ENCODE results near the gene NFIX. TPM values are rescaled to one million over a fixed set of nuclear protein-coding genes. Genes with fewer than 3 reads are reported as not detected.

The NFIX gene
- total and polyA plus RNA-seq, 2 donors (not counting 1 experiment from before 2014, with no cell fraction given): 0.69 to 5.6 TPM

DNA sequence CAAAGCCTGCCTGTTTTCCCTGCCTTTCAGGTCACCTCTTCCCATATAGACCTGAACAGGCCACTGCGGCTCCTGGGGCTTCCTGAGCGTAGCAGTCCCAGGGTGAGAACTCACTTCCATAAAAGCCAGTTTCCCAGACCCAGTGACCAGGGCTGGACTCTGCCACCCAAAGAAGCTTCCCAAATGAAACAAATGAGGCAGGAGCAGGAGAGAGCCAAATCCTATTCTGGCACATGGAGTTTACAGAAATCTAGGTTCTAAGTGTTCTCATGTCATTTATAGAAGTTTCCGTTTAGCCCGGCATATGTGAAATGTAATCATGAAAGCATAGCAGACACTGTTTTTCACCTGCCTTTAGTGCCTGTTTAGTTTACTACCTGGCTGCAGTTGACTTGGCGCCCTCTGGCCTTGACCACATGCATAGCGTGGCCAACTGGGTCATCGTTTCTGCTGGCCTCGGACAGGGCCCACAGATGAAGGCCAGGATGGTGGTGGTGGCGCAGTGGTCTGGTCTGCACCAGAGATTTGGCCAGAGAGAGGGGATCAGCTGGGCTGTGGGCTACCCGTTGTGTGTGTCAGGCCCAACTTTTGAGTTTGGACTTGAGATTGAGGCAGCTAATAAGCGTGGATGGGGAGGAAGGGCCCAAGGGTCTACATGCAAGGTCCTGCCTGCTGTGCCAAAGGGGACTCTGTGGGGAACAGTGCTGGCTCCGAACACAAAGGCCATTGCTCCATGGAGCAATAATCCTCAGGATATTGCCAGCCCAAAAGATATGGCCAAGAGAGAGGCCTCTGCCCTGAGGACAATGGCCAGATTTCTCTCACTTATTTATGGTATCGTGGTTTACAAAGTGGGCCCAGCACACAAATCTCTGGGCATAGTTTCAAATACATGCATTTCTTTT lies 43.3 kb downstream of the NFIX start:
- Histone ChIP-seq H3K79me2 (ENCODE audit: control insufficient read depth, insufficient read depth, low read length) (no peaks in the 10 kb centered on the region), H2AFZ (ENCODE audit: insufficient read depth, low read depth, low read length, poor library complexity, severe bottlenecking) (no peak overlapping the region), H3K4me1 (ENCODE audit: control insufficient read depth in 2 of 2, insufficient read depth in 2 of 2, low read length in 2 of 2) (peaks cover 0 to 4% of the 10 kb centered on the region in 2 donors), H3K4me3 (ENCODE audit: control extremely low read depth in 1 of 5, extremely low read depth in 1 of 5, insufficient read depth in 1 of 5, low read depth in 2 of 5, low read length in 4 of 5) (no peak overlapping the region), H3K27ac (ENCODE audit: low read length in 2 of 2) (no peak overlapping the region), H3K27me3 (replicated peaks in 1 of 4; ENCODE audit: control extremely low read depth in 1 of 4, control insufficient read depth in 3 of 4, insufficient read depth in 4 of 4, low read length in 3 of 4) (peaks cover 0 to 10% (median 3%) of the 10 kb centered on the region in 4 experiments), H4K20me1 (ENCODE audit: control insufficient read depth, insufficient read depth, low read length, poor library complexity, severe bottlenecking) (no peaks in the 10 kb centered on the region), H3K36me3 (replicated peaks in 1 of 2; ENCODE audit: control extremely low read depth in 1 of 2, control insufficient read depth in 1 of 2, extremely low read depth in 1 of 2, insufficient read depth in 2 of 2, low read length in 1 of 2) (no peaks in the 10 kb centered on the region), H3K4me2 (replicated peaks; ENCODE audit: low read depth, low read length, poor library complexity, severe bottlenecking) (no peak overlapping the region), H3K9me3 (ENCODE audit: control extremely low read depth in 1 of 3, control insufficient read depth in 2 of 3, insufficient read depth in 1 of 3, low read length in 2 of 3) (no peaks in the 10 kb centered on the region), H3K9ac (ENCODE audit: low read length) (no peak overlapping the region)
- ATAC-seq (ENCODE audit: low read depth) (no peak), DNase-seq (no peak)
- no peaks in the 10 kb centered on the region for H3K9me3 Mint-ChIP-seq (ENCODE audit: insufficient read depth)
- H3K4me1 Mint-ChIP-seq: peaks cover 1% of the 10 kb centered on the region
- no peak overlapping the region for H3K27ac Mint-ChIP-seq
- no peak for TF ChIP-seq EZH2 (IDR thresholded peaks at IDR 0.05; ENCODE audit: borderline replicate concordance, insufficient read depth, low read depth, low read length, poor library complexity, severe bottlenecking)
- TF ChIP-seq, protein P1, sequence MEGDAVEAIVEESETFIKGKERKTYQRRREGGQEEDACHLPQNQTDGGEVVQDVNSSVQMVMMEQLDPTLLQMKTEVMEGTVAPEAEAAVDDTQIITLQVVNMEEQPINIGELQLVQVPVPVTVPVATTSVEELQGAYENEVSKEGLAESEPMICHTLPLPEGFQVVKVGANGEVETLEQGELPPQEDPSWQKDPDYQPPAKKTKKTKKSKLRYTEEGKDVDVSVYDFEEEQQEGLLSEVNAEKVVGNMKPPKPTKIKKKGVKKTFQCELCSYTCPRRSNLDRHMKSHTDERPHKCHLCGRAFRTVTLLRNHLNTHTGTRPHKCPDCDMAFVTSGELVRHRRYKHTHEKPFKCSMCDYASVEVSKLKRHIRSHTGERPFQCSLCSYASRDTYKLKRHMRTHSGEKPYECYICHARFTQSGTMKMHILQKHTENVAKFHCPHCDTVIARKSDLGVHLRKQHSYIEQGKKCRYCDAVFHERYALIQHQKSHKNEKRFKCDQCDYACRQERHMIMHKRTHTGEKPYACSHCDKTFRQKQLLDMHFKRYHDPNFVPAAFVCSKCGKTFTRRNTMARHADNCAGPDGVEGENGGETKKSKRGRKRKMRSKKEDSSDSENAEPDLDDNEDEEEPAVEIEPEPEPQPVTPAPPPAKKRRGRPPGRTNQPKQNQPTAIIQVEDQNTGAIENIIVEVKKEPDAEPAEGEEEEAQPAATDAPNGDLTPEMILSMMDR (IDR thresholded peaks at IDR 0.05): no peak
- 93% methylated on average over 10 of the region's 13 CpGs for WGBS (ENCODE audit: insufficient coverage)
- no peak overlapping the region for H3K4me3 Mint-ChIP-seq
- POLR2A ChIA-PET: no interaction called here
- H3K27me3 Mint-ChIP-seq: peaks cover 9% of the 10 kb centered on the region
- CTCF ChIA-PET: interaction anchor here (1.1 to 1.4 kb wide), 3 partner anchors 23 to 61 kb away, joined by 3 to 6 read pairs (median 3); no protein-coding TSS in a partner anchor
- intact Hi-C loops (cut with micrococcal nuclease): no loop called here

DNA sequence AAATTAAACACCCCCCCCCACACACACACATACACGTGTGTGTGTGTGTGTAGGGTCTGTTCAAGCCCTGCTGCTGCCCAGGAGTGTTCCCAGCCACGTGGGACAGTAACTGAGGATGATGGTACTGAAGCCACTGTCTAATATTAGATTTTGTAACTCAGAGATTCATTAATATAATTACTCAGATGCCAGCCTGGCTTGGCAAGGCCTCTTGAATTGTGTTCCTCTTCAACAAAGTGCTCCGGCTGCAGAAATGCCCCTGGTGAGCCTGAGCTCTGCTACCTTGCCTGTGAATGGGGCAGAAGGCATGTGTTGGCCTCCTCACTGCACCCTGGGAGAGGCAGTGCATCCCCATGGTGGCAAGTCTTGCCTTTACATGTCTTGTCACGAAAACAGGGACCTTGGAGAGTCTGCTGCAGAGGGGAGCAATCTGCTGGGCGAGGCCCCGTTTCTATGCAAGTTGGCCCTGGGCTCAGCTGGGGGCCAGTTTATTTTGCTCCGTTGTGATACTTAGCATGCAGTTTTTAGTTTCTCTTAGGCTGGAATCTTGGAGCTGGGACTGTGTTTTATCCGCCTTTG lies 44.0 kb downstream of the NFIX start:
- CTCF ChIA-PET: interaction anchor here (1.2 to 1.4 kb wide), 3 partner anchors 22 to 63 kb away, joined by 3 to 6 read pairs (median 3); no protein-coding TSS in a partner anchor

More for the DNA sequence above, 44.0 kb downstream of the NFIX start:
- Mint-ChIP-seq H3K27ac (no peak overlapping the region), H3K4me1 (no peaks in the 10 kb centered on the region), H3K27me3 (peaks cover 8% of the 10 kb centered on the region), H3K4me3 (no peak overlapping the region), H3K9me3 (ENCODE audit: insufficient read depth) (no peaks in the 10 kb centered on the region)
- H2AFZ ChIP-seq (ENCODE audit: insufficient read depth, low read depth, low read length, poor library complexity, severe bottlenecking): no peak overlapping the region
- intact Hi-C loops (cut with micrococcal nuclease): no loop called here
- no peak overlapping the region for H3K4me3 ChIP-seq (ENCODE audit: control extremely low read depth in 1 of 5, extremely low read depth in 1 of 5, insufficient read depth in 1 of 5, low read depth in 2 of 5, low read length in 4 of 5)
- DNase-seq (no peak), ATAC-seq (ENCODE audit: low read depth) (no peak)
- H3K79me2 ChIP-seq (ENCODE audit: control insufficient read depth, insufficient read depth, low read length): no peaks in the 10 kb centered on the region
- TF ChIP-seq, protein P1 (IDR thresholded peaks at IDR 0.05): no peak
- TF ChIP-seq EZH2 (IDR thresholded peaks at IDR 0.05; ENCODE audit: borderline replicate concordance, insufficient read depth, low read depth, low read length, poor library complexity, severe bottlenecking): no peak
- H3K36me3 ChIP-seq (replicated peaks in 1 of 2; ENCODE audit: control extremely low read depth in 1 of 2, control insufficient read depth in 1 of 2, extremely low read depth in 1 of 2, insufficient read depth in 2 of 2, low read length in 1 of 2): no peaks in the 10 kb centered on the region
- no peak overlapping the region for H3K9ac ChIP-seq (ENCODE audit: low read length)
- H3K9me3 ChIP-seq (ENCODE audit: control extremely low read depth in 1 of 3, control insufficient read depth in 2 of 3, insufficient read depth in 1 of 3, low read length in 2 of 3): no peaks in the 10 kb centered on the region
- 95% methylated on average over 5 of the region's 8 CpGs for WGBS (ENCODE audit: insufficient coverage)
- H3K4me2 ChIP-seq (replicated peaks; ENCODE audit: low read depth, low read length, poor library complexity, severe bottlenecking): no peak overlapping the region
- POLR2A ChIA-PET: no interaction called here
- no peaks in the 10 kb centered on the region for H4K20me1 ChIP-seq (ENCODE audit: control insufficient read depth, insufficient read depth, low read length, poor library complexity, severe bottlenecking)
- H3K27ac ChIP-seq (ENCODE audit: low read length in 2 of 2): no peak overlapping the region
- peaks cover 0 to 10% (median 3%) of the 10 kb centered on the region in 4 experiments for H3K27me3 ChIP-seq (replicated peaks in 1 of 4; ENCODE audit: control extremely low read depth in 1 of 4, control insufficient read depth in 3 of 4, insufficient read depth in 4 of 4, low read length in 3 of 4)
- peaks cover 0 to 4% of the 10 kb centered on the region in 2 donors for H3K4me1 ChIP-seq (ENCODE audit: control insufficient read depth in 2 of 2, insufficient read depth in 2 of 2, low read length in 2 of 2)
